Measurements from ENCODE around the gene TMEM132D.

The TMEM132D gene

DNA sequence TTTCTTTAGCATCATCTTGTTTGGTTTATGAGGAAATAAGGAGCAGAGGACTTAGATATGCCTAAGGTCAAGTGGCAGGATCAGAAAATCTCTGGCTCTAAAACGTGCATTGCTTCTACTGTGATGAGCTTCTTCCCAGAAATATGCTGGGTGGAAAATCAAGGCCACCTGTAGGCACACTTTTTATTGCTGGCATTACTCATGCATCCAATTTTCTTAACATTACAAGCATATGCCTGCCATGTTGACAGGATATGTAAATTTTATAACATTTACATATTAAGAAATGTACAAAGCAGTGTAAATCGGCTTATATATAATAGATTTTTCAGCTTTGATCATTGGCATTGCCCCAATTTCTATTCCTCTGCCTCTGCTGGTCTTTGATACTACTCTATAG is 409.6 kb downstream of the TMEM132D start:
- H3K4me1 Mint-ChIP-seq, result peaks cover 5% of the 10 kb centered on the region
- TF ChIP-seq, protein P1, sequence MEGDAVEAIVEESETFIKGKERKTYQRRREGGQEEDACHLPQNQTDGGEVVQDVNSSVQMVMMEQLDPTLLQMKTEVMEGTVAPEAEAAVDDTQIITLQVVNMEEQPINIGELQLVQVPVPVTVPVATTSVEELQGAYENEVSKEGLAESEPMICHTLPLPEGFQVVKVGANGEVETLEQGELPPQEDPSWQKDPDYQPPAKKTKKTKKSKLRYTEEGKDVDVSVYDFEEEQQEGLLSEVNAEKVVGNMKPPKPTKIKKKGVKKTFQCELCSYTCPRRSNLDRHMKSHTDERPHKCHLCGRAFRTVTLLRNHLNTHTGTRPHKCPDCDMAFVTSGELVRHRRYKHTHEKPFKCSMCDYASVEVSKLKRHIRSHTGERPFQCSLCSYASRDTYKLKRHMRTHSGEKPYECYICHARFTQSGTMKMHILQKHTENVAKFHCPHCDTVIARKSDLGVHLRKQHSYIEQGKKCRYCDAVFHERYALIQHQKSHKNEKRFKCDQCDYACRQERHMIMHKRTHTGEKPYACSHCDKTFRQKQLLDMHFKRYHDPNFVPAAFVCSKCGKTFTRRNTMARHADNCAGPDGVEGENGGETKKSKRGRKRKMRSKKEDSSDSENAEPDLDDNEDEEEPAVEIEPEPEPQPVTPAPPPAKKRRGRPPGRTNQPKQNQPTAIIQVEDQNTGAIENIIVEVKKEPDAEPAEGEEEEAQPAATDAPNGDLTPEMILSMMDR (IDR thresholded peaks at IDR 0.05), result no peak
- peaks cover 10% of the 10 kb centered on the region for H3K27me3 Mint-ChIP-seq (ENCODE audit: low read depth, poor library complexity)
- peaks cover 4% of the 10 kb centered on the region for H3K9me3 Mint-ChIP-seq
- DNase-seq, result no peak
- no peak overlapping the region for H3K4me3 Mint-ChIP-seq
- H3K36me3 Mint-ChIP-seq (ENCODE audit: low read depth), result no peaks in the 10 kb centered on the region
- H3K27ac Mint-ChIP-seq, result no peak overlapping the region

DNA sequence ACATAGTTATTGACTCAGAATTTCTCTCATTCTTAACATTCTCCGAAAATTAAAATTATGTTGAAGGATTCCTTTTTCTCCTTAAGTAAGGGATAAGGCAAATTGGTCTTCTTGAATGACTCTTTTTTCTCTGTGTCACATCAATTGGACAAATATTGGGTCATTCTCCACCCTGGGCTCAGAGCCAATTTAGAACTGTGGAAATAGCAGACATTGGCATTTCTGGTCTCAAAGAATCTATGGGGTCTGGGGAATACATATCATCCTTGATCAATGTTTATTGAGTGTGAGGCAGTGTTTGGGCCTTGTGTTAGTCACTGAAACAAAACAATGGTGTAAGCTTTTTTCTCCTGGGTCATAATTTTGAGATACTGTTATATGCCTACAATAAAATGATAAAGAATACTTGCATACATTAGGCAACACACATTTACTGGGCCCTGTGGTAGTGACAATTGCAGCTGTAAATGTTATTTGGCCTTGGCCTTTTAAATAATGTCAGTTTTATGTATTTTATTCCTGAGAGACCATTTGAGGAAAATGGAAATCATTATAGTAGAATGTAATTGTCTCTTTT is 414.6 kb downstream of the TMEM132D start:
- Mint-ChIP-seq H3K4me1 (peaks cover 13% of the 10 kb centered on the region), H3K36me3 (ENCODE audit: low read depth) (no peaks in the 10 kb centered on the region), H3K9me3 (peaks cover 4% of the 10 kb centered on the region), H3K27me3 (ENCODE audit: low read depth, poor library complexity) (peaks cover 9% of the 10 kb centered on the region), H3K4me3 (no peak overlapping the region), H3K27ac (peak overlapping the region; percentile 12)
- TF ChIP-seq, protein P1 (IDR thresholded peaks at IDR 0.05), result no peak
- no peak for DNase-seq

DNA sequence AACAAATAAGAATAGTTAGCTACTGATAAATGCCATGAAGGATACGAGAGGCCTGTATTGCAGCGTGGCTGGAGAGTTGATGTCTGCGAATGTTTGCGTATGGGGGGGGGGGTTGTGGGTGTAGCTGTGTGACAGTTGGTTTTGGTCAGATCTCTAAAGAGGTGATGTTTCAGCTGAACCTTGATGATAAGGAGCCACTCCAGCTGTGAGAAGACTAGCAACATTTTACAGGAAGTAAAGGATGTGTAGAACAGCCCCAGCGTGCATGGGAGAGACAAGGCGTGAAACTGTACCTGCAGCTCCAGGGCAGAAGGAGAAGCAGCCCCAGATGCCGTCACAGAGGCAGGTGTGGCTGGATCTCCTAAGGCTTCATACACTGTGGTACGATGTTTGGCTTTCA is 416.9 kb downstream of the TMEM132D start:
- H3K27me3 Mint-ChIP-seq (ENCODE audit: low read depth, poor library complexity), result peaks cover 5% of the 10 kb centered on the region
- no peak overlapping the region for H3K27ac Mint-ChIP-seq
- H3K4me1 Mint-ChIP-seq, result peaks cover 7% of the 10 kb centered on the region
- peaks cover 4% of the 10 kb centered on the region for H3K9me3 Mint-ChIP-seq
- TF ChIP-seq, protein P1 (IDR thresholded peaks at IDR 0.05), result no peak
- H3K4me3 Mint-ChIP-seq, result no peak overlapping the region
- H3K36me3 Mint-ChIP-seq (ENCODE audit: low read depth), result no peaks in the 10 kb centered on the region
- DNase-seq, result no peak

DNA sequence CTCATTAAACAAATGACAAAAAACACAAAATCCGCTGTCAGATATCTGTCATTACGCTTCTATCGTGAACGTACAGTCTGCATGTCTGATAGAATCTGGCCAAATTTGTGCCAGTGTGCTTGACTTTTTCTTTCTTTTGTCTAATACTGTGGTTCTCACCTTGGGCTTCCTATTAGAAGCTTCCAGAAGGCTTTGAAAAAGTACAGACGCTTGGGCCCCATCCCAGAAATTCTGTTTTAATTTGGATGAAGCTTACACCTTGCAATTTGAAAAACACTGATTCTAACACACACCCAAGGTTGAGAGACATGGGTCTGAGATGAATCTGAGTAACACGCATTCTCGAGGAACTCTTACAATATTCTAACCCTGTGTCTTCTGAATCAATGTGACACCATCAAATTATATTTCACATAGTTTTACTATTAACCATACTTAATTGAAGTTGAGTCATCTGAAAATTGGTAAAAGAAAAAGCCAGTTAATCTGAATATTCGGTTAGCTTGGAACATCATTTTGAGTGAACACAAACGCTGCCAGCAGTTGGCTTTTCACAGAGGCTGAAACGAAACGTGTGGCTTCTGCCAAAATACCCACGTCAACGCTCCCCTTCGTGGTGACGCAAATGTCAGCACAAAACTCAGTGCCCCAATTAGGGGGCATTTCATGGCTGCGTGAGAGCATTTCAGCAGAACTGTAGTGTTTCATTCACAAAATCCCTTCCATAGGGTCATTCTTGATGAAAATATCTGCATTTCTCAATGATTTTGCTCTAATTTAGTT is 420.5 kb downstream of the TMEM132D start:
- Mint-ChIP-seq H3K4me3 (no peak overlapping the region), H3K9me3 (peaks cover 5% of the 10 kb centered on the region), H3K27ac (no peak overlapping the region), H3K4me1 (peaks cover under 1% of the 10 kb centered on the region), H3K36me3 (ENCODE audit: low read depth) (no peaks in the 10 kb centered on the region), H3K27me3 (ENCODE audit: low read depth, poor library complexity) (peaks cover 15% of the 10 kb centered on the region)
- no peak for DNase-seq
- TF ChIP-seq, protein P1 (IDR thresholded peaks at IDR 0.05), result no peak

DNA sequence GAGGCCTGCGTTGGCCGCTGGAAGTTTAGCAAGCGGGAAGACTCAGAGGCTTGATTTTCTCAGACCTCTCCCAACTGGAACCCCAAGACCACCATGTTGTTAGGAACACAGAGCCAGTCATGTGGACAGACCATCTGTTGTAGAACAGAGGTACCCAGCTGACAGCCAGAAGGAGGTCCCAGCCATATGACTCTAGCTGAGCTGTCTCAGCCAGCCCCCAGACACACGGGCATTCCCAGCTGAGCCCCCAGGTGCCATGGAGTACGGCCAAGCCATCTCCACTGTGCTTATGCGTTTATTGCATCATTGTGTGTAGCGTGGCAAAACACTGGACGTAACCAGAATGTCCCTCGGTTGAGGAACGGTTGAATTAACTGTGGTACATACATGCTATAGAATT is 421.9 kb downstream of the TMEM132D start:
- H3K36me3 Mint-ChIP-seq (ENCODE audit: low read depth), result no peaks in the 10 kb centered on the region
- TF ChIP-seq, protein P1 (IDR thresholded peaks at IDR 0.05), result no peak
- H3K4me1 Mint-ChIP-seq, result peaks cover 5% of the 10 kb centered on the region
- H3K27me3 Mint-ChIP-seq (ENCODE audit: low read depth, poor library complexity), result peaks cover 13% of the 10 kb centered on the region
- H3K27ac Mint-ChIP-seq, result no peak overlapping the region
- no peak overlapping the region for H3K4me3 Mint-ChIP-seq
- H3K9me3 Mint-ChIP-seq, result peaks cover 5% of the 10 kb centered on the region
- no peak for DNase-seq

DNA sequence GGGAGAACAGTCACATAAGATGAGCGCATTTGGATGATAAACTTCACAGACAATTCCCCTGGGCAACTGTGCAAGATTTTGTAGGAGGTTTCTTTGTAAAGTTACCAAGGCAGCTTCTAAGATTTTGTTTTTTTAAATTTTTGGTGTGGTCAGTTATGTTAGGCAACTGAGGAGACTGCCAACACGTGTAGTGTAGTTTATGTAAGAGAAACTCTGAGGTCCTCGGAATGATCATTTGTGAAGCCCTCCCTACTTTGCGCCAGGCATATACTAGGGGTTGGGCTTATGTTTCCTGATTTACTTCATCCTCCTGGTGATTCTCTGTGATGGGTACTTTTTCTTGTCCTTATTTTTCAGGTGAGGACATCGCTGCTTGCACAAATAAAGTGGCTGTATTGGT is 433.6 kb downstream of the TMEM132D start:
- H3K36me3 Mint-ChIP-seq (ENCODE audit: low read depth), result no peaks in the 10 kb centered on the region
- peaks cover under 1% of the 10 kb centered on the region for H3K9me3 Mint-ChIP-seq
- TF ChIP-seq, protein P1 (IDR thresholded peaks at IDR 0.05), result no peak

More for the DNA sequence above, 433.6 kb downstream of the TMEM132D start:
- Mint-ChIP-seq H3K27ac (no peak overlapping the region), H3K4me3 (no peak overlapping the region), H3K4me1 (peaks cover 14% of the 10 kb centered on the region), H3K27me3 (ENCODE audit: low read depth, poor library complexity) (peaks cover 9% of the 10 kb centered on the region)
- DNase-seq, result no peak

All from nephron progenitor cell (in vitro differentiated cells).